A549 (cell line): Measurements from ENCODE around the gene DOLPP1.

ENCODE experiments used
- CHD4 ChIP-seq: fragments of 200-600 bp; sonication (generic); IDR thresholded peaks from 2 replicates; pipeline ENCODE4 v1.6.1; 2016; ENCODE audit warnings: antibody characterized with exemption, mild to moderate bottlenecking, borderline replicate concordance
- HDAC2 ChIP-seq: fragments of 200-600 bp; sonication (generic); IDR thresholded peaks from 2 replicates; pipeline ENCODE4 v1.6.1; 2016
- NR3C1 ChIP-seq: fragments of >200 bp; sonication (Bioruptor Twin); formaldehyde crosslinking; IDR thresholded peaks from 3 replicates; pipeline ENCODE4 v1.6.1; 2017

DNA sequence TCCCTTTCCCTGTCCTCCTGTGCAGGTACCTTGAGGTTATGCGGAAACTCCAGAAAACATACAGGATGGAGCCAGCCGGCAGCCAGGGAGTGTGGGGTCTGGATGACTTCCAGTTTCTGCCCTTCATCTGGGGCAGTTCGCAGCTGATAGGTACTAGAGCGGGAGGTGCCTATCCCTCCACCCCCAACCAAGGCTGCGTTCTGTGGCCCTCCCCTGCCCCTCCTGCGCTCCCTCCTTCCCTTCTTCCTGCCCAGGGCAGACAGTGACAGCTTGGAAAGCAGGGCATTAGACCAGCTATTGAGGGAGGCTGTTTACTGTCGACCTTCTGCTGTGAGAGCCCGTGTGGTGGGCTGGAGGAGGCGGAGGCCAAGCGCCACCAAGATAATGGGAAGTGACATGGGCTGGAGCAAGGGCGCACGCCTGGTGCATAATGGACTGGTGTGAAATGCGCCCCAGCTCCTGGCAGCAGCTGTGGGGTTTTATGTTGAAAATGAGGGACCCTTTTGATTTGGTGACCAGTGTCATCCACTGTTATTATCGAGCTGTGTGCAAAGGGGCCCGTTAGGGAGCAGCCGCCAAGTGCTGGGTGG lies 55.6 kb downstream of the DOLPP1 start:
- TF ChIP-seq CHD4 (no peak), NR3C1 (no peak), HDAC2 (no peak)
